Eye (tissue), 1 donor: ENCODE measurements around the gene ADAMTS13.

Experiments used
- DNase-seq: peaks from one replicate; pipeline ENCODE4 v3.0.0-alpha.2; 2015

Gene ADAMTS13

GRCh38 chr9:133492061-133493021 is 70.2 kb downstream of the ADAMTS13 start:
- DNase-seq, result peak; percentile 86

- DNase-seq, result no peak
These were observed 71.3 kb downstream of the ADAMTS13 start for GRCh38 chr9:133493428-133493827.

GRCh38 chr9:133493845-133494540 is 71.8 kb downstream of the ADAMTS13 start:
- DNase-seq, result no peak

- DNase-seq, result no peak
These were observed 72.6 kb downstream of the ADAMTS13 start for GRCh38 chr9:133494636-133495326.

- DNase-seq, result no peak
These were observed 73.4 kb downstream of the ADAMTS13 start for GRCh38 chr9:133495327-133496293.

- no peak for DNase-seq
These were observed 75.0 kb downstream of the ADAMTS13 start for GRCh38 chr9:133496861-133497842.

GRCh38 chr9:133499132-133499891 is 77.1 kb downstream of the ADAMTS13 start:
- DNase-seq, result no peak

GRCh38 chr9:133499892-133500270 is 77.7 kb downstream of the ADAMTS13 start:
- no peak for DNase-seq

GRCh38 chr9:133502112-133502511 is 79.9 kb downstream of the ADAMTS13 start:
- DNase-seq, result no peak

- DNase-seq, result no peak
These were observed 83.1 kb downstream of the ADAMTS13 start for GRCh38 chr9:133505186-133505830.

- DNase-seq, result no peak
These were observed 83.9 kb downstream of the ADAMTS13 start for GRCh38 chr9:133505901-133506652.

- no peak for DNase-seq
These were observed 84.5 kb downstream of the ADAMTS13 start for GRCh38 chr9:133506653-133507038.

GRCh38 chr9:133507246-133507965 is 85.2 kb downstream of the ADAMTS13 start:
- DNase-seq, result no peak

GRCh38 chr9:133508046-133508445 is 85.9 kb downstream of the ADAMTS13 start:
- no peak for DNase-seq
